GM21526 (cell line): ENCODE measurements around the gene SLC10A6.
"Not testable (repeated sequence)": the region's sequence is repeated elsewhere in the genome, so short reads cannot be mapped to it uniquely, and the experiment has no call there.

Experiments used
- ATAC-seq: cut with Tn5 transposase; IDR thresholded peaks from one replicate; pipeline ENCODE4 v1.9.1; 2021; ENCODE audit warnings: moderate library complexity; ENCODE audit not compliant: unreplicated experiment, low FRiP score

Gene SLC10A6

GRCh38 chr4:86848732-86849619 lies at the start of gene SLC10A6:
Gene SLC10A6 (minus strand): TSS chr4:86849384. CDS start chr4:86849115, 269 bp downstream.
- ATAC-seq = no peak

GRCh38 chr4:86898562-86898961 lies 49.4 kb upstream of the SLC10A6 start:
- no peak for ATAC-seq

- ATAC-seq = no peak
Measured at GRCh38 chr4:86896596-86896995, 47.4 kb upstream of the SLC10A6 start.

- peak; percentile 61 for ATAC-seq
Measured at GRCh38 chr4:86895692-86896488, 46.7 kb upstream of the SLC10A6 start.

- no peak for ATAC-seq
Measured at GRCh38 chr4:86894455-86894854, 45.3 kb upstream of the SLC10A6 start.

GRCh38 chr4:86893136-86893535 lies 44.0 kb upstream of the SLC10A6 start:
- ATAC-seq = no peak

GRCh38 chr4:86892636-86892960 lies 43.4 kb upstream of the SLC10A6 start:
- ATAC-seq = no peak

GRCh38 chr4:86891762-86892635 lies 42.8 kb upstream of the SLC10A6 start, which contains the start of gene C4orf36:
Gene C4orf36 (minus strand): TSS chr4:86892422. CDS start chr4:86891520, 902 bp downstream.
- no peak for ATAC-seq

- ATAC-seq = no peak
Measured at GRCh38 chr4:86890790-86891189, 41.6 kb upstream of the SLC10A6 start.

GRCh38 chr4:86879641-86880040 lies 30.5 kb upstream of the SLC10A6 start:
- ATAC-seq = no peak

- no peak for ATAC-seq
Measured at GRCh38 chr4:86878640-86879039, 29.5 kb upstream of the SLC10A6 start.

- ATAC-seq = no peak
Measured at GRCh38 chr4:86876894-86877685, 27.9 kb upstream of the SLC10A6 start.

- ATAC-seq = not testable (repeated sequence)
Measured at GRCh38 chr4:86875436-86875835, 26.3 kb upstream of the SLC10A6 start.

GRCh38 chr4:86872135-86872534 lies 23.0 kb upstream of the SLC10A6 start:
- ATAC-seq = no peak

- ATAC-seq = no peak
Measured at GRCh38 chr4:86870442-86871069, 21.4 kb upstream of the SLC10A6 start.

GRCh38 chr4:86857341-86858052 lies 8.3 kb upstream of the SLC10A6 start:
- no peak for ATAC-seq

GRCh38 chr4:86856896-86857295 lies 7.7 kb upstream of the SLC10A6 start:
- no peak for ATAC-seq

- no peak for ATAC-seq
Measured at GRCh38 chr4:86855572-86855971, 6.4 kb upstream of the SLC10A6 start.

- ATAC-seq = no peak
Measured at GRCh38 chr4:86853209-86853608, 4.0 kb upstream of the SLC10A6 start.
